Stimulated activated CD4-positive, alpha-beta T cell treated with anti-CD3 and anti-CD28 coated beads, TNF-alpha, amount 100 ng/mL, for 48 hours (primary cell): Measurements from ENCODE around the gene SENP5.

Experiments used
- DNase-seq, 3 donors: peaks; one replicate each; pipeline ENCODE4 v3.0.0-alpha.2; 2020; ENCODE audit warnings: low read depth in 3 of 3

The SENP5 gene

GRCh38 chr3:196889844-196890708 is 22.4 kb downstream of the SENP5 start:
- DNase-seq = no peak

- no peak for DNase-seq
Observed at GRCh38 chr3:196894557-196895295, 27.0 kb downstream of the SENP5 start.

- DNase-seq = no peak
Observed at GRCh38 chr3:196896229-196896628, 28.5 kb downstream of the SENP5 start.

GRCh38 chr3:196901768-196902167 is 34.0 kb downstream of the SENP5 start:
- DNase-seq = no peak

GRCh38 chr3:196902296-196902695 is 34.6 kb downstream of the SENP5 start:
- DNase-seq = no peak

GRCh38 chr3:196903740-196904139 is 36.0 kb downstream of the SENP5 start:
- no peak for DNase-seq

- no peak for DNase-seq
Observed at GRCh38 chr3:196914866-196915265, 47.1 kb downstream of the SENP5 start.

GRCh38 chr3:196915375-196915774 is 47.7 kb downstream of the SENP5 start:
- no peak for DNase-seq

- DNase-seq = no peak
Observed at GRCh38 chr3:196916221-196916620, 48.5 kb downstream of the SENP5 start.

GRCh38 chr3:196916995-196917394 is 49.3 kb downstream of the SENP5 start:
- DNase-seq = no peak

GRCh38 chr3:196918968-196919367 is 51.2 kb downstream of the SENP5 start:
- no peak for DNase-seq

- no peak for DNase-seq
Observed at GRCh38 chr3:196920733-196921132, 53.0 kb downstream of the SENP5 start.

GRCh38 chr3:196927571-196928453 is 60.1 kb downstream of the SENP5 start:
- no peak for DNase-seq

GRCh38 chr3:196931157-196931556 is 63.4 kb downstream of the SENP5 start:
- DNase-seq = no peak

GRCh38 chr3:196931828-196932587 is 64.3 kb downstream of the SENP5 start:
- DNase-seq = no peak

GRCh38 chr3:196932600-196932999 is 64.9 kb downstream of the SENP5 start:
- no peak for DNase-seq

- no peak for DNase-seq
Observed at GRCh38 chr3:196936288-196936687, 68.6 kb downstream of the SENP5 start.

GRCh38 chr3:196938124-196938523 is 70.4 kb downstream of the SENP5 start:
- no peak for DNase-seq

- no peak for DNase-seq
Observed at GRCh38 chr3:196938576-196938975, 70.9 kb downstream of the SENP5 start.

GRCh38 chr3:196941729-196942225 is 74.1 kb downstream of the SENP5 start:
- peak; percentile 33 to 61 (median 55) for DNase-seq
